GM10266 (cell line): ENCODE data around the gene EFCAB14.
"Not testable (repeated sequence)": the region's sequence is repeated elsewhere in the genome, so short reads cannot be mapped to it uniquely, and the experiment has no call there.

ENCODE experiments used
- DNase-seq: peaks from one replicate; pipeline ENCODE4 v3.0.0; 2012; ENCODE audit errors: extremely low spot score
- CTCF ChIP-seq: IDR thresholded peaks from 2 replicates; pipeline ENCODE4 v1.5.1; 2012; ENCODE audit warnings: mild to moderate bottlenecking, low read depth; ENCODE audit not compliant: control insufficient read depth, insufficient read depth; ENCODE audit errors: missing control alignments

The EFCAB14 gene

GRCh38 chr1:46657775-46658174 is 61.1 kb downstream of the EFCAB14 start:
- TF ChIP-seq CTCF = no peak
- DNase-seq = no peak

- no peak for DNase-seq
These were observed 62.3 kb downstream of the EFCAB14 start for GRCh38 chr1:46656643-46657042.

GRCh38 chr1:46655848-46656247 is 63.1 kb downstream of the EFCAB14 start:
- no peak for TF ChIP-seq CTCF

More at GRCh38 chr1:46656643-46657042, 62.3 kb downstream of the EFCAB14 start:
- no peak for TF ChIP-seq CTCF

GRCh38 chr1:46654698-46655097 is 64.2 kb downstream of the EFCAB14 start:
- not testable (repeated sequence) for DNase-seq

More at GRCh38 chr1:46655848-46656247, 63.1 kb downstream of the EFCAB14 start:
- no peak for DNase-seq

GRCh38 chr1:46654012-46654411 is 64.9 kb downstream of the EFCAB14 start:
- no peak for TF ChIP-seq CTCF
- DNase-seq = no peak

- TF ChIP-seq CTCF = no peak
- no peak for DNase-seq
These were observed 65.4 kb downstream of the EFCAB14 start for GRCh38 chr1:46653405-46653958.

- no peak for DNase-seq
- no peak for TF ChIP-seq CTCF
These were observed 66.4 kb downstream of the EFCAB14 start for GRCh38 chr1:46652321-46653100.

- not testable (repeated sequence) for DNase-seq
These were observed 67.8 kb downstream of the EFCAB14 start for GRCh38 chr1:46651152-46651551.
